SK-N-MC (cell line): ENCODE results near the gene DNAJC30.

ENCODE experiments used
- DNase-seq: peaks from one replicate; pipeline ENCODE4 v3.0.0-alpha.2; 2011; ENCODE audit warnings: low read depth, low spot score
- H3K27ac ChIP-seq: fragments of 200-600 bp; sonication (generic); 2 replicates; pipeline ENCODE4 v1.5.1; 2016; ENCODE audit warnings: mixed run types
- H3K36me3 ChIP-seq: fragments of 200-600 bp; sonication (generic); 2 replicates; pipeline ENCODE4 v1.6.1; 2017; ENCODE audit warnings: antibody characterized with exemption, low read length, mixed read lengths; ENCODE audit not compliant: insufficient read depth
- H3K4me3 ChIP-seq: fragments of 200-600 bp; sonication (generic); 2 replicates; pipeline ENCODE4 v1.5.1; 2016
- H3K9ac ChIP-seq: fragments of 200-600 bp; sonication (generic); 2 replicates; pipeline ENCODE4 v1.8.0; 2017; ENCODE audit warnings: mixed run types, mixed read lengths; ENCODE audit not compliant: insufficient read length
- H3K9me3 ChIP-seq: fragments of 200-600 bp; sonication (generic); 2 replicates; pipeline ENCODE4 v1.6.1; 2017; ENCODE audit warnings: low read depth, mild to moderate bottlenecking, antibody characterized with exemption, low read length, moderate library complexity, mixed read lengths
- EZH2 ChIP-seq: fragments of 200-600 bp; sonication (generic); IDR thresholded peaks from one replicate; pipeline ENCODE4 v1.6.1; 2017; ENCODE audit warnings: antibody characterized with exemption
- FOXP2 ChIP-seq: optimal IDR thresholded peaks from 2 replicates; pipeline ENCODE3; 2011; ENCODE audit warnings: mild to moderate bottlenecking, moderate library complexity; ENCODE audit not compliant: insufficient read depth; ENCODE audit errors: extremely low read length, control extremely low read depth
- POLR2AphosphoS5 ChIP-seq: IDR thresholded peaks from 2 replicates; pipeline ENCODE4 v1.6.1; 2012; ENCODE audit warnings: mild to moderate bottlenecking, low read depth, low read length, borderline replicate concordance

The DNAJC30 gene

DNA sequence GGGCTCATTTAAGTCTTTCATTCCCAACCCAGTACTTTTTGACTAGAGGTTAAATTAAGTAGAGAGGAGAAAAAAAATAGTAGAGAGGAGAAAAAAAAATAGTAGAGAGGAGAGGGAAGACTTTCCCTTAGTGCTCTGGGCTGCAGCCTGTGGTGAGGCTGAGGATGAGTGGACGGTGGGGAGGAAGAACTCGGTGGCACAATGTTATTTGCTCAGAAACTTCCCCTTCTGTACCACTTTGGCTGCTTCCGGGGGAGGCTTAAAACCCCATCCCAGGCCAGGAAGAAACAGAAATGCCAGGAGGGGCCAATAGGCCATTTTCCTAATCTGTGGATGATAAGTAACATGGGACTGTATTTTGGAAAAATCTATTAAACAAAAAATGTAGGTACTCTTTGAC lies 44.3 kb downstream of the DNAJC30 start:
- no peak overlapping the region for H3K9ac ChIP-seq
- no peak for DNase-seq
- no peak overlapping the region for H3K4me3 ChIP-seq
- TF ChIP-seq FOXP2, result no peak
- TF ChIP-seq POLR2AphosphoS5, result no peak
- no peak for TF ChIP-seq EZH2
- no peak overlapping the region for H3K27ac ChIP-seq
- H3K9me3 ChIP-seq, result no peaks in the 10 kb centered on the region
- no peaks in the 10 kb centered on the region for H3K36me3 ChIP-seq

DNA sequence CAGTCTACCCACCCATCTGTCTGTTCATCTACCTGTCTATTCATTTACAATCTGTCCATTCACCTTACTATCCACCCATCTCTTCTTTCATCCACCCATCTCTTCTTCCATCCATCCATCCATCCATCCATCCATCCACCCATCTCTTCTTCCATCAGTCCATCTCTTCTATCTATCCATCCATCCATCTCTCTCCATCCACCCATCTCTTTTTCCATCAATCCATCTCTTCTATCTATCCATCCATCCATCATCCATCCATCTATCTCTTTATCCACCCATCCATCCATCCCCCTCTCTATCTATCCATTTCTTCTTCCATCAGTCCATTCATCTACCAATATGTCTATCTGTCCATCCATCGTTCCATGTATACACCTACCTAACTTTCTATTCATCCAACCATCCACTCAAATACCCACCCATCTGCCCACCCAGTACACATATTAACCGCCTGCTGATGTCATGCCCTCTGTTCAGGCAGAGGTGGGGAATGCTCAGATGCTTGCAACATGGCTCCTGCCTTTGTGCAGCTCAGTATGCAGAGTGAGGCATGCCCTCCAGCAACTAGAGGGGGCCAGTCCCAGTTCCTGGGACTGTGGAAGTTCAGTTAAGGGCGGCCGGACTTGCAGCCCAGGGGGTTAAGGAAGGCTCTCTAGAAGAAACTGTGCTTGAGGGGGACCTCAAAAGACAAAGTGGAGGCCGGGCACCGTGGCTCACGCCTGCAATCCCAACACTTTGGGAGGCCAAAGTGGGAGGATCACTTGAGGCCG lies 47.6 kb downstream of the DNAJC30 start:
- DNase-seq, result no peak
- Histone ChIP-seq H3K36me3 (no peaks in the 10 kb centered on the region), H3K27ac (no peak overlapping the region), H3K4me3 (no peak overlapping the region), H3K9me3 (no peaks in the 10 kb centered on the region), H3K9ac (no peak overlapping the region)
- TF ChIP-seq EZH2 (no peak), FOXP2 (no peak), POLR2AphosphoS5 (no peak)

DNA sequence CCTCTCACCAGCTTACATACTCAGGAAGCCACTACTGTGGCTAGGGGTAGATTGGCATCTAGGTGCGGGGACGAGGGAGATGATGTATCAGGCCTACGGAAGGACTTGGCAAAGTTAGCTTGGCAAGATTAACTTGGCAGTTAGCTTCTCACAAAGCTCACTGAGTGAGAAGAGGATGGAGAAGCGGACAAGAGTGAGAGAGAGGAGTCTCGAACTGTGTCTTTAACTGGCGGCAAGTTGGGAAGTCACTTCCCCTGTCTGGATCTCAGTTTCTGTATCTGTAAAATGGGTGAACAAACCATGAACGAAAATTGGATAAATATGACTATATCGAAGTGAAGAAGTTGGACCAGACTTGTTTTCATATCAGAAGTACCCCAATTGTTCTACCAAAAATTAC lies 49.4 kb downstream of the DNAJC30 start:
- no peak overlapping the region for H3K4me3 ChIP-seq
- no peak for TF ChIP-seq POLR2AphosphoS5
- TF ChIP-seq FOXP2, result no peak
- TF ChIP-seq EZH2, result no peak
- no peak overlapping the region for H3K27ac ChIP-seq
- no peak overlapping the region for H3K9ac ChIP-seq
- no peaks in the 10 kb centered on the region for H3K36me3 ChIP-seq
- no peaks in the 10 kb centered on the region for H3K9me3 ChIP-seq
- no peak for DNase-seq

DNA sequence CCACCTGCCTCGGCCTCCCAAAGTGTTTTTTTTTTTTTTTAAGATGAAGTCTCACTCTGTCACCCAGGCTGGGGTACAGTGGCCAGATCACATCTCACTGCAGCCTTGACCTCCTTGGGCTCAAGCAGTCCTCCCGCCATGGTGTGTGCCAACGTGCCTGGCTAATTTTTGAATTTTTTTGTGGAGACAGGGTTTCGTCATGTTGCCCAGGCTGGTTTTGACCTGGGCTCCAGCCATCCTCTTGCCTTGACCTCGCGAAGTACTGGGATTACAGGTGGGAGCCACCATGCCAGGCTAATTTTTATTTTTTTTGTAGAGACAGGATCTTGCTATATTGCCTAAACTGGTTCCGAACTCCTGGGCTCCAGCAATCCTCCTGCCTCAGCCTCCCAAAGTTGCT lies 49.9 kb downstream of the DNAJC30 start:
- Histone ChIP-seq H3K9ac (no peak overlapping the region), H3K4me3 (no peak overlapping the region), H3K9me3 (no peaks in the 10 kb centered on the region), H3K27ac (no peak overlapping the region), H3K36me3 (no peaks in the 10 kb centered on the region)
- TF ChIP-seq FOXP2 (no peak), EZH2 (no peak), POLR2AphosphoS5 (no peak)
- DNase-seq, result no peak

DNA sequence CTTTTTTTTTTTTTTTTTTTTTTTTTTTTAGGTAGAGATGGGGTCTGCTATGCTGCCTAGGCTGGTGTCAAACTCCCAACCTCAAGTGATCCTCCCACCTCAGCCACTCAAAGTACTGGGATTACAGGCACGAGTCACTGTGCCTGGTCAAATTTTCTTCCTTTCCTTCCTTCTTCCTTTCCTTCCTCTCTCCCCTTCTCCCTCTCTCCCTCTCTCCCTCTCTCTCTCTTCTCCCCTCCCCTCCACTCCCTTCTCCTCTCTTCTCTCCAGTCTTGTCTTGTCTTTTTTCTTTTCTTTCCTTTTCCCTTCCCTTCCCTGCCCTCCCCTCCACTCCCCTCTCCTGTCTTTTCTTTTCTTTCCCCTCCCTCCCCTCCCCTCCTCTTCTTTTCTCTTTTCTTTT lies 51.7 kb downstream of the DNAJC30 start:
- H3K27ac ChIP-seq, result no peak overlapping the region
- H3K4me3 ChIP-seq, result no peak overlapping the region
- no peaks in the 10 kb centered on the region for H3K9me3 ChIP-seq
- H3K36me3 ChIP-seq, result no peaks in the 10 kb centered on the region
- no peak for DNase-seq
- no peak overlapping the region for H3K9ac ChIP-seq
- TF ChIP-seq EZH2 (no peak), POLR2AphosphoS5 (no peak)
